LNCAP (cell line): ENCODE measurements around the gene INPP4B.

Experiments used
- CTCF ChIP-seq: fragments of 450-650 bp; IDR thresholded peaks from 2 replicates; pipeline ENCODE4 v1.5.1; 2017; ENCODE audit warnings: mild to moderate bottlenecking

Gene INPP4B

GRCh38 chr4:142595222-142595871 lies 250.8 kb downstream of the INPP4B start:
- no peak for TF ChIP-seq CTCF

DNA sequence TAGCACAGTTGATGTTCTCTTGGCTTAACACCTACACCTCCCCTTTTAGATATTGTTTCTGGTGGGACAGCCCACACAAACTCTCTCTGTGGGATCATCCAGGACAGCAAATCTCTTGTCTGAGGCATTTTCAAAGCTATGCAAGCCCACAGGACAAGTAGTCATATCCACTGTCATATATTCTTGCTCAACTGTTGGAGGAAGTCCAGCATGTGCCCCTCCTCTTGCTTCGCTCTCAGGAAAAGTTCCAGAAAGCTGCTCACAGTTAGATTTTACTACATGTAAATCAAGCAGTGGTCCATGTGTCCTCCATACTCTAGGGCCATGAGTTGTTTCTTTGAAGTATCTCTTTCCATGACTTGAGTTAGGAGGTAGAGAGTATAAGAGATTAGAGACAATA lies 260.7 kb downstream of the INPP4B start:
- no peak for TF ChIP-seq CTCF

- no peak for TF ChIP-seq CTCF
Measured at GRCh38 chr4:142583708-142584107, 262.4 kb downstream of the INPP4B start.

DNA sequence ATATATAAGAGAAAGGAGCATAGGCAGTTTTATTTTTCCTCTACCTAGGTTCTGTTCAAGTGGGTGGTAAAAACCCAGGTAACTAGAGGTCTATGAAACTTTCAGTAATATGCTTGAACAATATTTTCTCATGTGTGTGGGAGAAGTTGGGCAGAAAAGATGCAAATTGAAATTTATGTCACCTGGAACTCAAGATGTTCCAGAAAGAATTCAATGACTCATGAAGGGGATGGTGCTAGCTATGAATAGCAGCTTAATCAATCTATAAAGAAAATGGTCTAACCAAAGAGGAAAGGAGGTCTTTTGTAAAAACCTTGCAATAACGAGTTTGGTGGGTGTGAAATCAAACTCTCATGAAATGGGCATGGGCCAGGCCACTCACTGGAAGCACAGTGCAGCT lies 263.8 kb downstream of the INPP4B start:
- no peak for TF ChIP-seq CTCF

DNA sequence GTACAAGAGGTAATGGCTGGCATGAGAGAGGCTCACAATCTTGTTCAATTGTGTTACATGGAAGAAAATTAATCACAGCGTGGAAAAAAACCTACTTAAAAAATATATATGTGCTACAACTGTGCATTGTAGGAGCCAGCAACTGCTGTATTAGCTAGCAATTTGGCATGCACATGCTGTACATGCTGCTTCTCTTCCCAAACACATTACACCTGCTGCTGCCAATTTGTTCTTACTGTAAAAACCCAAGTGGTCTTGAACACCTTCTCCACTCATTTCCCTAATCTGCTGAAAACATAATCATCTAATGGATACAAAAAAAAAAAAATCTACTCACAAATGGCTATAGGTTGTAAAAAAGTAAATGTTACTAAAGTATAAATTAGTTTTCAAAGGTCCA lies 264.2 kb downstream of the INPP4B start:
- TF ChIP-seq CTCF = no peak

DNA sequence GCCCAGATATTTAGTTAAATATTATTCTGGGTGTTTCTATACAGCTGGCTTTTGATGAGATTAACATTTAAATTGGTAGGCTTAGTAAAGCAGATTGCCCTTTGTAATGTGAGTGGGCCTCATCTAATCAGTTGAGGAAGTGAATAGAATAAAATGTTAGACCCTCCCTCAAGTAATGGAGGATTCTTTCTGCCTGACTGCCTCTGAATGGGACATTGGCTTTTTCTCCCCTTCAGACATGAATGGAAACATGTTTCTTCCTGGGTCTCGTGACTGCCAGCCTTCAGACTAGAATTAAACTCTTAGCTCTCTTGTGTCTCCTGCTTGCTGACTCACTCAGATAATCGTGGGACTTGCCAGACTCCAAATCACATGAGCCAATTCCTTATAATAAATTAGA lies 266.7 kb downstream of the INPP4B start:
- no peak for TF ChIP-seq CTCF

GRCh38 chr4:142574306-142574705 lies 271.8 kb downstream of the INPP4B start:
- TF ChIP-seq CTCF = no peak

GRCh38 chr4:142572071-142572470 lies 274.0 kb downstream of the INPP4B start:
- no peak for TF ChIP-seq CTCF
